ENCODE results near the gene MRPS18A. TPM values are rescaled to one million over a fixed set of nuclear protein-coding genes. Genes with fewer than 3 reads are reported as not detected.

Gene MRPS18A
- polyA plus RNA-seq, 4 donors = 38.3 to 50.1 (median 44.8) TPM

DNA sequence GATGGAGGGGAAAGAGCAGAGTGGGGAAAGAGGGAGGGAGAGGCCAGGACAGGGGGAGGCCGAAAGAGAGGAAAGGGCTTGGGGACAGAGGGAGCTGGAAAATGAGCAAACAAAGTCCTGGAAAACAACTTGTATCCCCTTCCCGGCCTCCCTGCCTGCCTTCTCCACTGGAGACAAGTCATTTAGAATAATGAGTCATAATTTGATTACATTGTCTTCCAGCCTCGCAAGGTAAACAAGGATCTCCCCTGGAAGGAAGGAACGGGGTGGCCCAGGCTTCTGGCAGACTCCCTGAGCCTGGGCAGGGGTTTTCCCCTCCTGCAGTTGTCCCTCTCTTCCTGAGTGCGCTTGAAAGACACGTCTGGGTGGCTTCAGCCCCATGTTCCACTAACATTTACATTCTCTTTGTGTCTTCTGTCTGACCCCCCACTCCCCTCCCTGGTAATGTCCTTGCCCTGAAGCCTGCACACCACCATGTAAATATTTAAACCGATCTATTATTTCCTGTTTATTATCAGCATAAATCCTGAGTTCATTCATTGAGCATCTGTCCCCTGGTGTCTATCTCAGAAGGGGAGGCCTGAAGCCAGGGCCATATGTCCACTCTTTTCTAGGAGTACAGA is 12.1 kb upstream of the MRPS18A start:
- no peak for DNase-seq (ENCODE audit: low read depth in 4 of 4, low spot score in 3 of 4)

DNA sequence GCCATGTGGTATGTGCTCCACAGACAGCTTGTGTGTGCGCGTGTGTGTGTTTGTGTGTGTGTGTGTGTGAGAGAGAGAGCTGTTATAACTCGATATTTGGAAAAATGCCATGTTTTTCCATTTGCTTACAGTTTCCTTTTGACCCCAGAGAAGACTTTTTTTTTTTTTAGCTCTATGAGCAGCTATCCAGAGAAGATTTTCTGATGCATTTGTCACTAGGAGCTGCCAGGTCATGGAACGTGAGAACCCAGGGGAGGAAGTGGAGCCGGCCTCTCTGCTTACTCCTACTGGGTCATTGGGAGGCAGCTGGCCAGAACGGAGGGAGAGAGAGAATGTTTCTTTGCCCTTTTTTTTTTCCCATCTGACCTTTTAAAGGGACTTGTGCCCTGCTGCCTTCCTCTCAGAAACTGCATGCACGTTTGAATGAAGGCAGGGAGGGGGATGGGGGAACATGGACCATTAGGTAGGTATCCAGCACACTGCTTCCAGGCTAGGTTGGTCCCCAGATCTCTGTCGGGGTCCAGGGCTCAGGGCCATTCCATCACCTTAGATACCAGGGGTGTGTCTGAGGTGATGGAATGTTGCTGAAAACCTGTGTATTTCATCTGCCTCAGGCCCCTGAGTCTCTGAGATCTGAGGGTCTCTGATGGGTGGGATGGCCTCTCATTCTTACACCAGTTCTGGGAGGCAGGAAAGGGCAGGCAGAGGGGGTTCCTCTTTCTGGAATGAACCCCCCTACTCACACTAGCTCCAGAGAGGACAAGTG is 11.2 kb upstream of the MRPS18A start:
- peak in 1 of 4 donors; percentile 69 for DNase-seq (ENCODE audit: low read depth in 4 of 4, low spot score in 3 of 4)

DNA sequence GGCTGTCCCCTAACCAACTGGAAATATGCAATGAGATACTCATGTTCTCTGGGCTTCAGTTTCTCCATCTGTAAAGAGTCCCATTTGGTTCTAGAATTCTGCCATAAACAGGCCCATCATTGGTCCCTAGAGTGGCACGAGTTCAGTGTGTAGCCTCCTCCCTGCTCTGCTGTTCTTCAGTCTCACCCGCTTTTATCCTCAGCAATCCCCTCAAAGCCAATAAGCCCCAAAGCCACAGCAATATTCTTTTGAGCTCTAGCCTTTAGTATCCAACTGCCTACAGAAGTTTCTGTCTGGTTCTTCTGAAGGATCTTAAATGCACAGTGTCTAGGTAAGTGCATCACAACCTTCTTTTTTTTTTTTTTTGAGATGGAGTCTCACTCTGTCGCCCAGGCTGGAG is 9.8 kb upstream of the MRPS18A start:
- DNase-seq (ENCODE audit: low read depth in 4 of 4, low spot score in 3 of 4) = no peak

DNA sequence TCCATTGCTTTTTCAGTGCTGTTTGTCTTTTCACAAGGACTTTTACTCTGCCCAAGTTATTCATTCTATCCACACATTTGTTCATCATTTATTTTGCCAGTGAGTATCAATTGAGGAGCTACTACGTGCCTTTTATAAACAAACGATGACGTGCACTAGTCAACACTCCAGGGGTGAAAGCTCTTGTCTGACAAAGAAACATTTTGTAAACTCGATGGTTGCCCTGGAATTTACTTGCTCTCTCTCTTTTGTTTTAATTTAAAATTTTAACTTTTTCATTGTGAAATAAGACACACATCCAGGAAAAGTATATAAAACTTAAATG is 8.3 kb upstream of the MRPS18A start:
- no peak for DNase-seq (ENCODE audit: low read depth in 4 of 4, low spot score in 3 of 4)

DNA sequence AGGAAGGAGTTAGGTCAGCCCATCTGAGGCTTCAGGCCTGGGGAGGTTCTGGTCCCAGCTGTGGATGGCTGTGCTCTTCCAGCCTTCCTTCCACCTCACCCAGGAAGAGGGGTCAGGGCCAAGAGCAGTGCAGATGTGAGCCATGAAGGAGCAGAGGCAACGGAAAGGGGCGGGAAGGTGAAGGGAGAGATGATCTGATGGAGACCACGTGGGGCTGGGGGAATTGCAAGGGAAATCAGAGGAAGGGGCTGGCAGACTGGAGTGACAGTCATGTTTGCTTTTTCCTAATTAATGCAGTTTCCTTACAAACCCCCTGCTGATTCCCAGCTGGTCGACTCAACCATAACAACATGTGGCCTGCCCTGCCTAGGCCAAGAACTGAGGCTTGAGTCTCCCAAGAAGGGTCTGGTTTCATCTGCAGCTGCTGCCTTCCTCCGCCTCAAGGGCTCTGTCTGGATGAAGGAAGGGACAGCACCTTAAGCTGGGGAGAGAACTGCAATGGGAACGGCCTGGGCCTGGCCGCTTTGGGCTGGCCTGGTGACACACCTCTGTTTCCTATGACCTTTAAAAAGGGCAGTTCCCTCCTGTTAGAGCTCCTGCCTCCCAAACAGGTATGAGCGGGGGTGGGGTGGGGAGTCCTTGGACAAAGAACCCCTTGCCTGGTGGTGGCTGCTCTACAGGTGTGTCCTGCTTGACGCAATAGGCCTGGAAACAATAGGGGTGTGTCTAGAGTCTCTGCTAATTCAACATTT is 7.8 kb upstream of the MRPS18A start:
- no peak for DNase-seq (ENCODE audit: low read depth in 4 of 4, low spot score in 3 of 4)

DNA sequence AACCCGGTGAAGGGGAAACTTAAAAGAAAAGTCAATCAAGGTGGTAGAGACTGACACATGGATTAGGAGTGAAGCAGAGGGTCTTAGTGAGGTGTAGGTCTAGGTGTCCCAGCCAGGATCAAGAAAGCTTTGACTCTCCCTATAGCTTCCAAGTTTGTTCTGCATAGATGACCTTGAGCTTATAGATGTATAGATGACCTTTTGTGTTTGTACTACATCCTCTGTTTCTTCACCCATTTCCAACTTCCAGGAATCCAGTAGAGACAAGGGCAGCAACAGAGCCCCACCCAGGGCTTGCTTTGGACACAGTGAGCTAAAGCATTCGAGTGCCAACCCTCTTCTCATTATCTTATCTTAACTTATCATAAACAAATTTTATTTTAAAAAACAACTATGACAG is 1.8 kb upstream of the MRPS18A start:
- DNase-seq (ENCODE audit: low read depth in 4 of 4, low spot score in 3 of 4) = no peak

DNA sequence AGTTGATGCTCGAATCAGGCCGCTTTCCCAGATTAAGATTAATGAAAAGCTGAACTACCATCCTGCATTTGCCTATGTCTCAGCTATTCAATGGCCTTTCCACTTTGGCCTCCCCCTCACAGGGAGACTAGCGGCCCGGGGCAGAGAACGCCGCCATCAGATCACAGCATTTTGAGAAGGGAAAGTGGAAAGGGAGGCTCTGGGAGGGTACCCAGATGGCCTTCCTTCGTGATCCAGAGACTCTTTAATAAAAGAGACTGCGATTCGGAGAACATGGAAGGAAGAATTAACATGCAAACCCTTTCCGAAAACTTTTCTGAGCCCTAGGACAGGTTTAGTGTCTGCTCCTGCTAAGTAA is 533 bp downstream of the MRPS18A start:
- no peak for DNase-seq (ENCODE audit: low read depth in 4 of 4, low spot score in 3 of 4)

DNA sequence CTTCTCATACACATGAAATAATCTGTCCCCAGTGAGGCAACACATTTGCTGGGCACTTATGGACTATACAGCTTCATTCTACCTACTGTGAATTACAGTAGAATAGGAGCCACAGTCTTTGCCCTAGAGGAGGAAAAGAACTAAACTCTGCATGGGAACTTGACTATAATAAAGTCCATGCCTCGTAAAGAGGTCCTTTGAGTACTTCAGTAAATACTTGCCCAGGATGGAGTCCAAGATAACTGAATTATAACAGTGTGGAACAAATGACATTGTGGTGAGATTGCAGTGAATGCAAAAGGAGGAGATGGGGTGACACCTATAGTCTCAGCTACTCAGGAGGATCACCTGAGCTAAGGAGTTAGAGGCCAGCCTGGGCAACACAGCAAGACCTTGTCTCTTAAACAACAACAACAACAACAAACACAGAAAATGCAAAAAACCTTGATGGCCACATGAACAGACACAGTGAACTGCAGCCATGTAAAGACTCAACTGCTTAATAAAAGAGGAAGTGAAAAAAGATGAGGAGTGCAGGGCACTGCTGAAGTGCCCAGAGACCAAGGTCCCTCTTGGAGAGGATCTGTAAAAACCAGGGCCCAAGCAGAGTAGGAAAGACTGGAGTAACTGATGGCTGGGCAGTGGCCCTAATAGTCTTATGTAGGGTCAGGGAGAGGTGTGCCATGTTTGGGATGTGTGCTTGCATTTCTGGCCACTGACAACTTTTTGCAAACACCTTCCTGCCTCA is 3.7 kb downstream of the MRPS18A start:
- DNase-seq (ENCODE audit: low read depth in 4 of 4, low spot score in 3 of 4) = no peak

DNA sequence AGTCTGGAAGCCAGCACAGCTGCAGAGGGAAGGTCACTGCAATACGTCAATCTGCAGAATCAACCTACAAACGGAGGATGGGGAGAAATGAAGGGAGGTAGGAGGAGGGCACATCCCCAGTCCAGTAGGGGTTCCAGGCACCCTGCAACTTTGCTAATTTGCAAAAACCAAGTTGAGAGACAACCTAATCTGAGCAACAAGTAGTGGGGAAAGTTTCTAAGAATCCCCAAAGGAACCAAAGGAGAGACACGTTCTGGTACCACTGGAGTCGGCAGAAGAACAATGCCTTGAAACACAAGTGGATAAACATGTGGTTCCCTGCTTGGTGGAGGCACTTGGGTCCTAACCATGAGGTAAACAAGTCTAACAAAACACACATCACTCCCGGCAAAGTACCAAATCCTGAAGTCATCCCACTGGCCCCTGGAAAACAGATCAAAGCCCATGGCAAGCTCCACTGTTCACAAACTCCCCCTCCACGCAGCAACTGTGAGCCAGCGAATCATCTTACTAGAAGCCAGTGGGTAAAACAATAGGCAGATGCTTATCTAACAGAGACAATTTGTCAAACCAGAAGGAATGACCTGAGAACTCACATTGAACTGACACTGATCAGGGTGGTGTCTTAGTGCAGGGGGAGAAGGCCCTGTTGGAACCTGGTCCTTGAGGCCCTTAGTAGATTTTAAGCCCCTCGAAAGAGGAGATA is 4.7 kb downstream of the MRPS18A start:
- DNase-seq (ENCODE audit: low read depth in 4 of 4, low spot score in 3 of 4) = no peak

DNA sequence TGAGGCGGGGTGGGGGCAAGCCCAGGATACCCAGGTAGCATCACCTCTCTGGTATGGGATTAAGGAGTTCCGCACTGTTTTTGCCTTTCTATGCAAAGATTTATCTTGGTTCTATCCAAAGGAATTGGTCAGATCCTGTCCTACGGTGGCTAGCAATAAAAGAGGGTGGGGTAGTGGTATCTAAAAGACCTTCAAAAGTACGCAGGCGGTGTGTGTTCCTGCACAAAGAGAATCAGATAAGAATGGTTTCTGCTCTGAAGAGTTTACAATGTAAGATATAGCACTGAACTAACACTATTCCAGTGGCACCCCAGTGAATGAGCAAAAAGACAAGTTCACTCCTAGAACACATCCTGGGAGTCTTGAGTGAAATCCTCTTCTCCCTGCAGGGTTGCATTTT is 6.3 kb downstream of the MRPS18A start:
- no peak for DNase-seq (ENCODE audit: low read depth in 4 of 4, low spot score in 3 of 4)

DNA sequence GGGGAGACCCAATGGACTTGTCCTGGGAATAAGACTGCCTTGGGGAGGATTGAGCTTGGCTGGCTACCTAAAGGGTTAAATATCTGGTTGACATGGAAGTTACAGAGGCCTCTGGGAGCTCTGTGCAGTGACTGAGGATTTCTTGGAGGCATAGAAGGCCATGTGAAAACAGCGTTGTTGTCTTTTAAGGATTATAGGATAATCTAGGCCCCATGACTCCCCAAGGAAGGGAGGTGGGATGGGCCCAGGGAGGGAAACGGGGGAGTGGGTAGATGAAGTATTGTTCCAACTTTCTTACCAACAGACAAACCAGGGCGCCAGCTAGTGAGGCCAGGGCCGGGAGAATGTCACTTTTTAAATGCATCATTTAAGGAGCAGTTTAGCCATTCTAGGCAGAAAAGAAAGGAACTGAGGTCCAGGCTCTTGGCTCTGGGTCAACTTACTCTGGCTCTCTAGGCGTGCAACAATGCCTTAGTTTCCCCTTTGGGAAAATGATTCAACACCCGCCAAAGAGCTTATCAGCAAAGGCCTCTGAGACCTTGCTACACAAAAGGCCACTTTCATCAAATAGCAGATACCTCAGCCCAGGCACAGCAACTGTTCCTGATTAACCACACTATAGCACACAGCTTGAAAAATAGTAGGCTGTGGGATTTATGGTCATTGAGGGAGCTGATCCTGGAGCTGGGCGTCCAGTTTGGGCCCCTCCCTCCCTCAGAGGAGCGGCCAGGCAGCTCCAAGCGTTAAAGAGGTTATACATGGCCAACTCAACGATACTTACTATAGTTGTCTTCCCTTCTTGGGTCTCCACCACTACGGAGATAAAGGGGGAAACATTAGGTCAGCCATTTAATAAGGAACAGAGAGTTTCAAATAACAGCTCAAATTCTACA is 7.0 kb downstream of the MRPS18A start:
- no peak for DNase-seq (ENCODE audit: low read depth in 4 of 4, low spot score in 3 of 4)

DNA sequence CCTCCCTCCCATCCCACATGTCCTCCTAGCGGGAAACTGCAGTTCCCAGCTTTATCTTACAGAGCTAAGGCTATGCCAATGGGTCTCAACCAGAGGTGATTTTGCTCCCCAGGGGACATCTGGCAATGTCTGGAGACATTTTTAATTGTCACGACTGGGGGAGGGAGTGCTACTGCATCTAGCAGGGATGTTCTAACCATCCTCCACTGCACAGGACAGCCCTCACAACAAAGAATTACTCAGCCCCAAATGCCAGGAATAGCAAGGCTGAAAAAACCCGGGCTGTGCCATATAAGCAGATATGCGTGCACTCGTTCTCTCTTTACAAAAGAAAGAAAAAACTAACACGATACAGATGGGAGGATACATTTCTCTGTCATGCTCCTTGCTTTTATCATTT is 8.5 kb downstream of the MRPS18A start:
- DNase-seq (ENCODE audit: low read depth in 4 of 4, low spot score in 3 of 4) = no peak

DNA sequence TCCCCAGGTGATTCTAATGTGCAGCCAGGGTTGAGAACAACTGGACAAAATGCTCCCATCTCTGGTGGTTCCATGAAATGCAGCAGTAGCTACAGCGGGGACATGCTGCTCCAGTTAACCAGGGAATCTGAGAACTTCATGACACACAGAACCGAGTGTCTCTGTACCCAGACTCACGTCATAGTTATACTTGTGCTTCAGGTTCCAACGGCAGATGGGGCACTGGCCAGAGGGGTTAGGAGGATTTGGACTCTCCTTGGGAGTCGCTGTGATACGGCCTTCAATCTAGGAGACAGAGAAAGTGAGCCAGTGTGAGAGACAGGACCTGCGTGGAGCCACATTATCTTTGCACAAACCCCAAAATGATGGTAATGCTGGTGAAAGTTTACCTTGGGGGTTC is 9.2 kb downstream of the MRPS18A start:
- DNase-seq (ENCODE audit: low read depth in 4 of 4, low spot score in 3 of 4) = no peak

DNA sequence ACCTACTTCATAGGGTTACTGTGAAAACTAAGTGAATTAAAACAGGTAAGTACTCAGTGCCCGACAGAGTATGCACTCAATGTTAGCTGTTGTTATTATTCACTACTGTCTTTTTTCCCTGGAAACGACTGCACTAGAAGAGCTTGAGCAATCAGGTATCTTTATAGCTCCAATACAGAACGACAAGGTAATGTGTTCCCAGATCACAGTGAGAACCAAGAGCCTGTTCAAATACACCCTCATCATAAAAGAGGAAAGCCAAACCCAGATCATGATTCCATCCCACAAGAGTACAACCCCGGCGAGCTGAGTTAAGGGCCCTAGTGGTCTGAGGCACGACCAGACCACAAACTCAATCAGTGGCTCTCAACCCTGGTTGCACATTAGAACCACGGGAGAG is 9.8 kb downstream of the MRPS18A start:
- DNase-seq (ENCODE audit: low read depth in 4 of 4, low spot score in 3 of 4) = no peak

DNA sequence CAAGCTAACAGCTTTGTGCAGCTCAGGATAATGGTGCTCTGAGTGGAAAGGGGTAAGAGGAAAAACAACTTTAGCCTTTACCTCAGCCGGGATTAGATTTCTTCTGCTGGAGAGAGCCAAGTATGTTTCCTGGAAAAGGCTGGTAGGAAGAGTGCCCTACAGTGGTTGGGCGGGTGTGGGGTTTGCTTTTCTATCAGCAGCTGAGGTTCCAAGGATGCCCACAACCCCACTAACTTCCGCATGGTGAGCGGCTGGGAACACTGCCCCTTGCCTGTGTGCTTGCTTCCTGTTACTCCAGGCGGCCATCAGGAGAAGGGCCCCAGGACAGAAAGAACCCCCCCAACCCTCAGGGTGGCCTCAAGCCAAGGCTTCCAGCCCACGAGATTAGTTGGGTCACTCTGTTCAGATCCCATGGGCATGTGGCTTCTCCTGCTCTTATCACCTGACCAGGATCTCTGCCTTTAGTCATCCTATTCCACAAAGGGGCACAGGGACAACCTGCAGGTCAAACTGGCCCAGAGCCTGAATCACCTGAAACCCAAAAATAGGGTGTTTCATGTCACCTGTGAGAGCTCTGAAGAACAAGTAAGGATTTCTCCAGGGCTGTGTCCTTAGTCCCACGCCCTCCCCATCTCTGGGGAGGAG is 10.5 kb downstream of the MRPS18A start:
- no peak for DNase-seq (ENCODE audit: low read depth in 4 of 4, low spot score in 3 of 4)

DNA sequence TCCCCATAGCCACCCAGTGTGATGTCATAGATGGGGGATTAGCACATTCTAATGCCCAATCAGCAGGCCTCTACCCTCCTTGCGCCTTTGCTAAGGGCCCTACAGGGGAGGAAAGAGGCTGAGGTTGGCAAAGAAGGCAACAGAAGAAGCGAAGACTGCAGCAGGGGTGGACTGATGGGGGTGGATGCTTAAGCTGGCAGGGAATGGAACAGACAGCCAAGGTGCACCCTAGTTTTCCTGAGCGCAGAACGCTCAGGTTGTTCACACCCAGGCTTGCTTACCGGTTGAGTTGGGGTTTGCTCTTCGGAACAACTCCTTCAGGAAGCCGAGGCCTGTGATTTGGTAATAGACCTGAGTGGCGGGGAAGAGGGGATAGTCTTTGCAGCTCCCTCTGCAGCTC is 12.7 kb downstream of the MRPS18A start:
- no peak for DNase-seq (ENCODE audit: low read depth in 4 of 4, low spot score in 3 of 4)

DNA sequence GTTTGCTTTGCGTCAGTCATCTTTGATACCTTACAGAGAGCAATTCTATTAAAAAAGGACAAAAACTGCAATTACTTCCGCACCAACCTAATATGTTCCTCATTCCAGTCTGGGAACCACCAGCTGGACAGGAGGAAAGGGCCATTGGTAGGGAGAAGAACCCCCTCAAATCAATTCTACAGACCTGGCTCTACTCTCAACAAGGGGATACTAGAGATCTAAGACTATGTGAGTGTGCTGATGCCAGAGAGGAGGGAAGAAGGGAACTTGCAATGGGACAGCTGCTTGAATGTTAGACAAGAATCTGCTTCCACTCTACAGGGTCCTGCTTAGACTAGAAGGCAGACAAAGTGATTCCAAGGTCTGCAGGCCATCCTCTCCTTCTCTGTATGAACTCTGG is 13.3 kb downstream of the MRPS18A start:
- DNase-seq (ENCODE audit: low read depth in 4 of 4, low spot score in 3 of 4) = no peak

DNA sequence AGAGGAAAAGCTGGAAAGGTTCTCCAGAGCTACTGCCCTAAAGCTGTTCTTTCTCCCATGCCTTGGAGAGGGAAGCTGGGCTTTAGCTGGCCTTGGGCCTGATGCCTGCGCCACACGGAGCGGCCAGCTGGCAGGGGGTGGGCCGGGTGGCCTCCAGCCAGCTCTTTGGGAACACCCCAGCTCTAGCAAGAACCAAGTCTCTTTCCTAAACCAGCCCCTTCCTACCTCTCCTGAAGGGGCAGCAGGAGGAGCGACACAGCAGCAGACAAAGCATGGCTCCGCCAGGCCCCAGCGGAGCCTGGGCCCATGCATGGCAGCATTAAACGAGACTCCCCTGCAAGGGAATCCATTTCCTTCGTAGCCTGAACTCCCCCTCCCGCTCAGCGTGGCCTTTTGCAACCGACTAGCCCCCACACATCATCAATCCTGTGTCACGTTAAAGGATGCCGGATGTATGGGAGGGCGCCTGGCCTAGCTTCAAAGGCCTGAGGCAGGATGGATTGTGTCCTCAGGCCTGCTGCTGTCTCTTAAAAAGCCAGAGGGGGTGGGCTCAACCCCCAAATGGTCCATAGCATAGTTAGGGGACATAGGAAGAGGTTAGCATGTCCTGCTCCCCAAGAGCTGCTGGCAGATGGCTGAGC is 14.0 kb downstream of the MRPS18A start:
- peak in 2 of 4 donors; percentile 65 to 79 for DNase-seq (ENCODE audit: low read depth in 4 of 4, low spot score in 3 of 4)
